Neural crest cell (in vitro differentiated cells): ENCODE measurements around the gene SMOC2. TPM values are rescaled to one million over a fixed set of nuclear protein-coding genes. Genes with fewer than 3 reads are reported as not detected.

ENCODE experiments used
- DNase-seq: peaks from one replicate; pipeline ENCODE4 v3.0.0; 2021; ENCODE audit warnings: low read depth, mixed read lengths, low spot score
- H3K27ac Mint-ChIP-seq: one replicate; pipeline ENCODE4 v1.8.0; 2021; ENCODE audit warnings: mild to moderate bottlenecking, mixed read lengths; ENCODE audit not compliant: unreplicated experiment
- H3K27me3 Mint-ChIP-seq: 2 replicates; pipeline ENCODE4 v1.8.0; 2021; ENCODE audit warnings: low read depth, mild to moderate bottlenecking, mixed read lengths
- H3K36me3 Mint-ChIP-seq: 2 replicates; pipeline ENCODE4 v1.8.0; 2021; ENCODE audit warnings: low read depth, mild to moderate bottlenecking, mixed read lengths
- H3K4me1 Mint-ChIP-seq: 2 replicates; pipeline ENCODE4 v1.8.0; 2021; ENCODE audit warnings: mixed read lengths
- H3K4me3 Mint-ChIP-seq: one replicate; pipeline ENCODE4 v1.8.0; 2021; ENCODE audit warnings: mild to moderate bottlenecking, mixed read lengths
- H3K9me3 Mint-ChIP-seq: 2 replicates; pipeline ENCODE4 v1.8.0; 2021; ENCODE audit warnings: mixed read lengths
- total RNA-seq: library from RNA; stranded (reverse); gene quantifications from 2 replicates; pipeline ENCODE4 v1.2.1, GENCODE V29; 2021
- TF ChIP-seq, protein P1 (sequence below): fragments of 200-600 bp; sonication (generic); conservative IDR thresholded peaks from 2 replicates; pipeline ENCODE4 v1.5.0; 2021; ENCODE audit warnings: antibody characterized with exemption, mild to moderate bottlenecking

SMOC2 gene
- total RNA-seq, 1 donor from 2014 or later: 0.23 TPM

DNA sequence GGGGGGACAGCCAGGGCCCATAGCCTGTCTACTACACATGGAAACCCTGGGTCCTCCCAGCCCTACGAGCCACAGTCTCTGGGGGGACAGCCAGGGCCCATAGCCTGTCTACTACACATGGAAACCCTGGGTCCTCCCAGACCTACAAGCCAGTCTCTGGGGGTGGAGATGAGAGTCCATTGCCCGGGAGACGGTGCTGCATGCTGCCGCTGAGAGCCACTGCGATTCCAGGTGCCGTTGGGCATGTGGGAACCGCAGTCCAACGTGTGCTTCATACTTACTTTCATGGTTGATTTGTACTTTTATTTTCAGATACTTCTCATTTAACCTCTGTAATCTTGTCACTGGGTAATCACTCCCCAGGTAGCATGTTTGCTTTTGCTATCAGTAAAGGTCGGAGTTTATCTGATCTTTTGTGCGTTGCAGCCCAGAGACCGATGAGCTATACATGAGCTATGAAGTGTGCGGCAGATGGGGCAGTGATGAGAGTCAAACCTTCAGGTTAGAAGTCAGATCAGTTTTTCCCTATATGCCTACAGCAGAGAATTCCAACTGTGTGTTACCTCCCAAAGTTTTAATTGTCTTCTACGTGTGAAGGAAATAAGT, 58.2 kb downstream of the SMOC2 start:
- Mint-ChIP-seq H3K27ac (no peak overlapping the region), H3K4me3 (no peak overlapping the region), H3K36me3 (no peaks in the 10 kb centered on the region), H3K4me1 (no peaks in the 10 kb centered on the region), H3K9me3 (no peaks in the 10 kb centered on the region), H3K27me3 (no peaks in the 10 kb centered on the region)
- TF ChIP-seq, protein P1, sequence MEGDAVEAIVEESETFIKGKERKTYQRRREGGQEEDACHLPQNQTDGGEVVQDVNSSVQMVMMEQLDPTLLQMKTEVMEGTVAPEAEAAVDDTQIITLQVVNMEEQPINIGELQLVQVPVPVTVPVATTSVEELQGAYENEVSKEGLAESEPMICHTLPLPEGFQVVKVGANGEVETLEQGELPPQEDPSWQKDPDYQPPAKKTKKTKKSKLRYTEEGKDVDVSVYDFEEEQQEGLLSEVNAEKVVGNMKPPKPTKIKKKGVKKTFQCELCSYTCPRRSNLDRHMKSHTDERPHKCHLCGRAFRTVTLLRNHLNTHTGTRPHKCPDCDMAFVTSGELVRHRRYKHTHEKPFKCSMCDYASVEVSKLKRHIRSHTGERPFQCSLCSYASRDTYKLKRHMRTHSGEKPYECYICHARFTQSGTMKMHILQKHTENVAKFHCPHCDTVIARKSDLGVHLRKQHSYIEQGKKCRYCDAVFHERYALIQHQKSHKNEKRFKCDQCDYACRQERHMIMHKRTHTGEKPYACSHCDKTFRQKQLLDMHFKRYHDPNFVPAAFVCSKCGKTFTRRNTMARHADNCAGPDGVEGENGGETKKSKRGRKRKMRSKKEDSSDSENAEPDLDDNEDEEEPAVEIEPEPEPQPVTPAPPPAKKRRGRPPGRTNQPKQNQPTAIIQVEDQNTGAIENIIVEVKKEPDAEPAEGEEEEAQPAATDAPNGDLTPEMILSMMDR: no peak
- no peak for DNase-seq

DNA sequence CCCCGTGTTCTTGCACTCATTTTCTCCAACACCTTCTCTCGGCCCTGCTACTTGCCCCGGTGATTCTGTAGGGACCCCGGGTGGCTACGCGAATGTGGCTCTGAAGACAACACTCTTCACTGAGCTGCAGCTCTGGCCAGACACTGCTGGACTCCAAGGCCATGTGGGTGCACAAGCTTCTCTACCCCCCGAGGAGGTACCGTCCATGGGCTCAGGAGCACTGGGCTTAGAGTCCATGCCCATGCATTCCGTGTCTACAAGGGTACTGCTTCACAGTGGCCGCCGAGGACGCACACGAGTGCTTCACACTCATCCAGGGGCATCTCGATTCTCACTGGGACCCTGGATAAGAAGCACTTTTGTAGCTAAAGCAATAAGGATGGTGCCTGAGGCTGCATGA, 59.5 kb downstream of the SMOC2 start:
- Mint-ChIP-seq H3K27me3 (no peaks in the 10 kb centered on the region), H3K36me3 (no peaks in the 10 kb centered on the region), H3K4me1 (no peaks in the 10 kb centered on the region), H3K27ac (no peak overlapping the region), H3K9me3 (no peaks in the 10 kb centered on the region), H3K4me3 (no peak overlapping the region)
- TF ChIP-seq, protein P1: no peak
- DNase-seq: no peak

DNA sequence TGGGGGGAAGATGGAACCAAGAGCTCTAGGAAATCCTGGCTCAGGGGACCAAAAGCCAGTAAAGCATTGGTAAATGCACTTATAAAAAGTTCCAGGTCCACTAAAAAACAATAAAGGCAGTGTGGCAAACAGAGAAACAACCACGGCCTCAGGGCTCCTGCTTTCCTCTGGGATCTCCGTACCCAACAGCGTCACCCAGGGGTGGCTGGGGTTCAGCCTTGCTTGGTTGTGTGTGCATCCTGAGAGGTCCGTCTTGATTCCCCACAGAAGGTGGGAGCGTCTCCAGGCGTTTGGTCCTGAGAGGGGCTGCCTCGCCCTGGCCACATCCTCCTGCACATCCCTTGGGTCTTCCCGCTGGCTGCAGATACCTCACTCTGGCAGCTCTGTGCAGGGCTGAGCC, 60.6 kb downstream of the SMOC2 start:
- Mint-ChIP-seq H3K4me3 (no peak overlapping the region), H3K36me3 (no peaks in the 10 kb centered on the region), H3K9me3 (no peaks in the 10 kb centered on the region), H3K27me3 (no peaks in the 10 kb centered on the region), H3K27ac (no peak overlapping the region), H3K4me1 (no peaks in the 10 kb centered on the region)
- TF ChIP-seq, protein P1: no peak
- DNase-seq: no peak

DNA sequence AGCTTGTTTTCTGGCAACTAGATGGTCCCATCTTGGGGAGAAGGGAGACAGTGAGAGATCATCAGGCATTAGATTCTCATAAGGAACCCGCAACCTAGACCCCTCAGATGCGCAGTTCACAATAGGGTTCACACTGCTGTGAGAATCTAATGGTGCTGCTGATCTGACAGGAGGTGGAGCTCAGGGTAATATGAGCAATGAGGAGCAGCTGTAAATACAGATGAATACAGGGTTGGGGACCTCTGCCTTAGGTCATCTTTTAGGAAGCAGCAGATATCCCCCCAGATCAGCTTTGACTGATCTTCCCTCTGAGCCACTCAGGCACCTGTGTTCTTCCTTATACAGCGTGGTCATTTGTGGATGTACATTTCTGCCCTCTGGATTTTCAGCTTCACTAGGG, 63.4 kb downstream of the SMOC2 start:
- DNase-seq: no peak
- Mint-ChIP-seq H3K9me3 (no peaks in the 10 kb centered on the region), H3K4me3 (no peak overlapping the region), H3K4me1 (no peaks in the 10 kb centered on the region), H3K27me3 (peaks cover 9% of the 10 kb centered on the region), H3K27ac (no peak overlapping the region), H3K36me3 (no peaks in the 10 kb centered on the region)
- TF ChIP-seq, protein P1: no peak

DNA sequence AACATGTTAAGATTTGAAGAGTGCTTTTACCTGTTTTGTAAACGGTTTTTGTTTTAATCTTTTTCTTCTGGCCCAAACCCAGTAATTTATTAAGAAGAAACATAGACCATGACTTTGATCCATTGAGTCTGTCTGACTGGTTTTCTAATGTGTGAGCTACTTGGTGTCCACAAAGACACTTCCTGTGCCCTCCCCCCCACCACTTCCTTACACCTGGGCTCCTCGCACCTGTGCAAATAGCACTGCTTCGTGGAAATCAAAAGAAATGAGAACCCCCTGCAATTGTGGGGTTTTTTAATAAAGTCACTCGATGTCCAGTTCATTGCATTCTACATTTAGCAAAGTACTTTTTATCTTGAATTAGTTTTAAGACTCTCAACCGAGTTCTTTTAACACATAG, 65.5 kb downstream of the SMOC2 start:
- H3K27me3 Mint-ChIP-seq: peaks cover 16% of the 10 kb centered on the region
- TF ChIP-seq, protein P1: no peak
- no peaks in the 10 kb centered on the region for H3K36me3 Mint-ChIP-seq
- no peak for DNase-seq
- H3K4me1 Mint-ChIP-seq: no peaks in the 10 kb centered on the region
- H3K9me3 Mint-ChIP-seq: no peaks in the 10 kb centered on the region
- no peak overlapping the region for H3K4me3 Mint-ChIP-seq
- no peak overlapping the region for H3K27ac Mint-ChIP-seq

DNA sequence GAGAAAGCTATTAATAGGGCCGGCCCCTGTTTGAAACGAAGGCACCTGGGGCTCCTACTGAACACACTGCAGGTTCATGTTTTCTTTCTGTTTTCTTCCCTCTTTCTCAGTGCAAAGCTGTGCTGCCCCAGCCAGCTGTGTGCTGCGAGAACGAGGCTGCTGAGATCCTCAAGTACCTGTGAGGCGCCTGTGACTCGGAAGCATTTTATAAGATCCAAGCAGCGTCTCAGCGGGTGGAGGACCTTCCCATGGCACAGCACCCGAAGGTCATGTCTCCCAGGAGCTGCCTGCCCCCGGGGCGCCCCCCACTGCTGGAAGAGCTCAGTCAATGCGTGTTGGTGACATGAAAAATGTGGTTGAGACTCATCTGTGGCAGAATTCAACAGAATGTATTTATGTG, 66.3 kb downstream of the SMOC2 start:
- Mint-ChIP-seq H3K27ac (no peak overlapping the region), H3K36me3 (no peaks in the 10 kb centered on the region), H3K9me3 (no peaks in the 10 kb centered on the region), H3K4me3 (no peak overlapping the region), H3K27me3 (peaks cover 16% of the 10 kb centered on the region), H3K4me1 (no peaks in the 10 kb centered on the region)
- TF ChIP-seq, protein P1: no peak
- DNase-seq: no peak
